ENCODE data around the gene CC2D2B. TPM values are rescaled to one million over a fixed set of nuclear protein-coding genes. Genes with fewer than 3 reads are reported as not detected.

CC2D2B gene
- total RNA-seq, 1 experiment from 2014 or later, result 0.20 TPM

- Mint-ChIP-seq H3K27me3 (ENCODE audit: low read depth) (peaks cover 24% of the 10 kb centered on the region), H3K27ac (no peak overlapping the region), H3K36me3 (no peaks in the 10 kb centered on the region), H3K4me1 (peaks cover 4% of the 10 kb centered on the region; the same call in 1 of the 2 replicates), H3K4me3 (no peak overlapping the region), H3K9me3 (peaks cover 5% of the 10 kb centered on the region)
- POLR2A ChIA-PET, result interaction anchor here (1.1 kb wide), 1 partner anchor 92 kb away, joined by 3 read pairs; the partner anchor contains the start of gene ZNF518A
- DNase-seq (ENCODE audit: low spot score) (no peak), ATAC-seq (no peak)
- TF ChIP-seq GTF2I (CRISPR knock-in tag; conservative IDR thresholded peaks at IDR 0.05) (no peak), SMAD4 (CRISPR knock-in tag; IDR thresholded peaks at IDR 0.05) (no peak), CREM (CRISPR knock-in tag; IDR thresholded peaks at IDR 0.05) (no peak), PRRX2 (CRISPR knock-in tag; IDR thresholded peaks at IDR 0.05) (no peak), MAX (CRISPR knock-in tag; IDR thresholded peaks at IDR 0.05) (no peak), ZNF232 (CRISPR knock-in tag; IDR thresholded peaks at IDR 0.05) (no peak), ATF2 (CRISPR knock-in tag; IDR thresholded peaks at IDR 0.05; ENCODE audit: borderline replicate concordance, low read depth) (no peak), FOXJ3 (CRISPR knock-in tag; IDR thresholded peaks at IDR 0.05; ENCODE audit: borderline replicate concordance) (no peak), ZNF121 (CRISPR knock-in tag; IDR thresholded peaks at IDR 0.05) (no peak), CREB1 (CRISPR knock-in tag; IDR thresholded peaks at IDR 0.05) (no peak), CDX4 (CRISPR knock-in tag; IDR thresholded peaks at IDR 0.05; ENCODE audit: borderline replicate concordance) (no peak), E2F4 (CRISPR knock-in tag; IDR thresholded peaks at IDR 0.05; ENCODE audit: borderline replicate concordance, low read depth) (no peak), ZNF425 (CRISPR knock-in tag; conservative IDR thresholded peaks at IDR 0.05) (no peak), FOXK1 (CRISPR knock-in tag; IDR thresholded peaks at IDR 0.05) (no peak), KAT7 (CRISPR knock-in tag; IDR thresholded peaks at IDR 0.05; ENCODE audit: borderline replicate concordance) (no peak), CBFB (CRISPR knock-in tag; IDR thresholded peaks at IDR 0.05; ENCODE audit: low read depth) (no peak)
- CTCF ChIA-PET, result interaction anchor here (1.3 to 1.9 kb wide), 2 partner anchors 22 to 608 kb away, joined by 3 to 5 read pairs; no protein-coding TSS in a partner anchor
These were observed 131.0 kb downstream of the CC2D2B start for GRCh38 chr10:96038476-96039387.

- Mint-ChIP-seq H3K4me1 (peaks cover 19% of the 10 kb centered on the region), H3K4me3 (no peak overlapping the region), H3K27ac (no peak overlapping the region), H3K36me3 (peaks cover 6% of the 10 kb centered on the region; the same call in 1 of the 2 replicates), H3K9me3 (peaks cover 5% of the 10 kb centered on the region), H3K27me3 (ENCODE audit: low read depth) (peaks cover 24% of the 10 kb centered on the region)
- ChIA-PET POLR2A (no interaction called here), CTCF (no interaction called here)
- DNase-seq (ENCODE audit: low spot score) (no peak), ATAC-seq (no peak)
- TF ChIP-seq CTCF (IDR thresholded peaks at IDR 0.05), result no peak
- no peak for TF ChIP-seq NR2C2 (CRISPR knock-in tag; IDR thresholded peaks at IDR 0.05)
- TF ChIP-seq AR (CRISPR knock-in tag; IDR thresholded peaks at IDR 0.05), result no peak
- TF ChIP-seq TEAD4 (CRISPR knock-in tag; IDR thresholded peaks at IDR 0.05), result no peak
- TF ChIP-seq OVOL2 (CRISPR knock-in tag; IDR thresholded peaks at IDR 0.05; ENCODE audit: borderline replicate concordance), result no peak
These were observed 133.4 kb downstream of the CC2D2B start for GRCh38 chr10:96041146-96041545.

Data from WTC11 (cell line).